Activated naive CD4-positive, alpha-beta T cell treated with anti-CD3 and anti-CD28 coated beads, Interleukin-2, amount 50 U/mL, for 72 hours (primary cell): ENCODE data around the gene SLC22A23. TPM values are rescaled to one million over a fixed set of nuclear protein-coding genes. Genes with fewer than 3 reads are reported as not detected.
A peak's percentile ranks its signal among the peaks of the same experiment; 100 is the strongest.

Experiments used
- ATAC-seq, 2 donors: fragments of 150-1000 bp; cut with Tn5 transposase; 2 replicates each; pipeline ENCODE4 v1.10.0; 2021; ENCODE audit warnings: mild to moderate bottlenecking in 2 of 2, moderate library complexity in 2 of 2
- DNase-seq, 2 donors: peaks; one replicate each; pipeline ENCODE4 v3.0.0; 2021 to 2022; ENCODE audit warnings: low spot score in 2 of 2
- H3K27ac Mint-ChIP-seq, 2 donors: one replicate each; pipeline ENCODE4 v1.8.0; 2022; ENCODE audit warnings: mild to moderate bottlenecking in 2 of 2, mixed read lengths in 2 of 2
- H3K36me3 Mint-ChIP-seq, 2 donors: one replicate each; pipeline ENCODE4 v1.8.0; 2022; ENCODE audit warnings: mixed read lengths in 2 of 2
- H3K9me3 Mint-ChIP-seq, 2 donors: one replicate each; pipeline ENCODE4 v1.8.0; 2022; ENCODE audit warnings: mixed read lengths in 2 of 2
- total RNA-seq, 2 donors: library from RNA; stranded (reverse); gene quantifications; one replicate each; pipeline ENCODE4 v1.2.3, GENCODE V29; 2022

Gene SLC22A23
- total RNA-seq, 2 donors from 2014 or later: 0.27 to 0.72 TPM

DNA sequence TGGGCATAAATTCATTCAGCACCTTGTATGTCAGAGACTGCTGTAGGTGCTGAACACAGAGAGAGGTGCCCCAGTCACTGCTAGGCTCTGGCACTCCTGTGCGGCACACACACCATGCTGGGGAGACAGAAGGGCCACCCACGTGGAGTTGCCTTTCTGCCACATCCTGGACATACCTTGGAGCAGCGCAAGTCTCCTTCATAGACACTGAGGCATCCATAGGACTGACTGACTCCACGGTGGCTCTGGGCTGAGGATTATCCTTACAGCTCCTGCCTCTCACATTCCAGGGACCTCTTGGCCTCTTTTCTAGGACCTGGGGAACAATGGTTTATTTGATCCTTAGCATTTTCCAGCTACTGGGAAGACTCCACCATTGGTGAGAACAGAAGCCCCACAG, 26.0 kb upstream of the SLC22A23 start:
- no peak overlapping the region for H3K27ac Mint-ChIP-seq
- H3K9me3 Mint-ChIP-seq: peaks cover 14 to 16% of the 10 kb centered on the region in 2 donors
- DNase-seq (no peak), ATAC-seq (no peak)
- peaks cover 16% of the 10 kb centered on the region in 2 donors for H3K36me3 Mint-ChIP-seq

DNA sequence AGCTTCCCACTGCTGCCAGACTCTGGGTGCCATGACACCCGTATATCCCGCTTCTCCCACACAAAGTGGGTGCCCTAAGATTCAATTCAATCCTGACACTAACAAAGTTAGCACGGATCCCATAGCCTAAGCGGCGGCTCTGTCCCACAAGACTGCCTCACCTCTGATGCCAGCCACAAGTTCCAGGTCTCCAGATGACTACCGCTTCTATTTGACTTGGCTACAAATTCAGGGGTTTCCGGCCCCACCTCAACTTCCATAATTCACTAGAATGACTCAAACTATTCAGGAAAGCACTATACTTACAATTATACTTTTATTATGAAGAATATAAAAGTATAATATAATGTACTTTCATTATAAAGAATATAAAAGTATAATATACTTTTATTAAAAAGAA, 24.8 kb upstream of the SLC22A23 start:
- ATAC-seq: no peak
- H3K36me3 Mint-ChIP-seq: peaks cover 16% of the 10 kb centered on the region in 2 donors
- peaks cover 14 to 16% of the 10 kb centered on the region in 2 donors for H3K9me3 Mint-ChIP-seq
- H3K27ac Mint-ChIP-seq: no peak overlapping the region
- DNase-seq: no peak

DNA sequence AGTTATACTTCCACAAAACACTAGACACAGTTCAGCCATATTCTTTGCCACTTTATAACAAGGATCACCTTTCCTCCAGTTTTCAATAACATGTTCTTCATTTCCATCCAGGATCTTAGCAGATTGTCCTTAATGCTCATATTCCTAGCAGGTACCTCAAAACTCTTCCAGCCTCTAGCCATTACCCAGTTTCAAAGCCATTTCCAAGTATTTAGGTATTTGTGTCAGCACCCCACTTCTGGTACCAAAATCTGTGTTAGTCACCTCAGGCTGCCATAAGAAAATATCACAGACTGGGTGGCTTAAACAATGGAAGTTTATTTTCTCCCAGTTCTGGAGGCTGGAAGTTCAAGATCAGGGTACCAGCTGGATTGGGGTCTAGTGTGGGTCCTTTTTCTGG, 23.2 kb upstream of the SLC22A23 start:
- Mint-ChIP-seq H3K9me3 (peaks cover 14 to 16% of the 10 kb centered on the region in 2 donors), H3K36me3 (peaks cover 16% of the 10 kb centered on the region in 2 donors), H3K27ac (no peak overlapping the region)
- DNase-seq (no peak), ATAC-seq (no peak)

DNA sequence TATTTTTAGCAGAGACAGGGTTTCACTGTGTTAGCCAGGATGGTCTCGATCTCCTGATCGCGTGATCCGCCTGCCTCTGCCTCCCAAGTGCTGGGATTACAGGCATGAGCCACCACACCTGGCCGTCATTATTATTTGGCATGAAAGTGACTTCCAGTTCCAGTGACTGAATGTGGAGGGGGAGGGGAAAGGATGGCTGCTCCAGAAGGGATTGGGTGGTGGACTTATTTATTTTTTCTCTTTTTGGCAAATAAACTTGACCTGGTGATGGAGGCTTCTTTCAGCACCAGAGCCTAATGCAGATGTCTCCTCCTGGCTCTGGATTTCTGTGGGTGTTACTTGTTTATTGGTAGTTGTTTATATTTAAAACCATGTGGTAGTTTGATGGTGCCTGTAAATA, 16.9 kb upstream of the SLC22A23 start:
- no peaks in the 10 kb centered on the region for H3K9me3 Mint-ChIP-seq
- no peak for ATAC-seq

DNA sequence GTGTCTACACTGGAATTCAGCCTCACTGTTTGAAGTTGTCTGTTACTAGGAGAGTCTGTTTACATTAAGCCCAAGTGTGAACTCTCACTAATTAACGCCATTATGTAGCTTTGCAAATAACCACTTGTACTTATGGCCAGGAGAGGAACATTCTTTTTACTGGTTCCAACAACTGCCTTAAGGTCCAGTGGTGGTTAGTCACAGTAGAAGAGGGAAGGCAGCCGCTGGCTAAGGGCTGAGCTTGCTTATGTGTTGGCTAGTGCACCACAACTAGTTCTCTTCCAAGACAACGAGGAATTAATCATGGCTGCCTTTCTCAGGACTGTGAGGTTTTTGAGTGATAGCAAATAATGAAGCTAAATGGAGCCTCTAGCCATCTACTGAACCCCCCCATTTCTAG, 14.9 kb upstream of the SLC22A23 start:
- DNase-seq (no peak), ATAC-seq (no peak)
- H3K36me3 Mint-ChIP-seq: no peaks in the 10 kb centered on the region
- no peak overlapping the region for H3K27ac Mint-ChIP-seq
- no peaks in the 10 kb centered on the region for H3K9me3 Mint-ChIP-seq

More for the DNA sequence above, 16.9 kb upstream of the SLC22A23 start:
- Mint-ChIP-seq H3K36me3 (no peaks in the 10 kb centered on the region), H3K27ac (no peak overlapping the region)
- no peak for DNase-seq

DNA sequence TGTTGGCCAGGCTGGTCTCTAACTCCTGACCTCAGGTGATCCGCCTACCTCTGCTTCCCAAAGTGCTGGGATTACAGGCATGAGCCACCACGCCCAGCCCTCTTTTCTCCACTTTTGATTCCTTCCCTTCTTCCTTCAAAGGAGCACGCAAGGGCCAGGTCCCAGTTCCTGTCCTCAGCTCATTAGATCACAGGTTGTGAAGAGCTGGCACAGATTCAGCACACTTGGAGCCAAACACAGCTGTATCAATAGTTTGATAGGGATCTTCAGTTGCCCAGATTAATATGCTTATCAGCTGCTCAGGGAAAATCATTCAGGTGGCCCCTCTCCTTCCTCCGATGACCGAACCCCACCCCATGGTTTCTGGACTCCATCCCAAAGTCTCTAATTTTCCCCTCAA, 14.4 kb upstream of the SLC22A23 start:
- ATAC-seq (no peak), DNase-seq (no peak)
- H3K27ac Mint-ChIP-seq: no peak overlapping the region
- H3K36me3 Mint-ChIP-seq: no peaks in the 10 kb centered on the region
- no peaks in the 10 kb centered on the region for H3K9me3 Mint-ChIP-seq

DNA sequence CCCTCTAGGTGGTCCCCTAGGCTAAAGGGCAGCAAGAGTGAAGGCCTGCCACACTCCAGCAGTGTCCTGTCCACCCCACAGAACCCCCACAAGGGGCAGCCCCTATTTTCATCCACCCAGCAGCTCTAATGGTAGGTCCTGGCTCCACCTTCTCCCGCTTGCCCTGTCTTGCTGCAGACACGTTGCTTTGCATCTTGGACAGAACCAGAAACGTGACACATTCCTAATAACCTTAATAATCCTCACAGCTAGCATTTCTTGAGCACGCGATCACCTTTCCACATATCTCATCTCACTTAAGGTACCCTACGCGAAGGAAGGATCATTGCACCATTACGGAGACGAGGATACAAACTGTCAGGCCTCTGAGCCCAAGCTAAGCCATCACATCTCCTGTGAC, 11.7 kb upstream of the SLC22A23 start:
- Mint-ChIP-seq H3K36me3 (no peaks in the 10 kb centered on the region), H3K9me3 (no peaks in the 10 kb centered on the region), H3K27ac (no peak overlapping the region)
- no peak for ATAC-seq
- no peak for DNase-seq

DNA sequence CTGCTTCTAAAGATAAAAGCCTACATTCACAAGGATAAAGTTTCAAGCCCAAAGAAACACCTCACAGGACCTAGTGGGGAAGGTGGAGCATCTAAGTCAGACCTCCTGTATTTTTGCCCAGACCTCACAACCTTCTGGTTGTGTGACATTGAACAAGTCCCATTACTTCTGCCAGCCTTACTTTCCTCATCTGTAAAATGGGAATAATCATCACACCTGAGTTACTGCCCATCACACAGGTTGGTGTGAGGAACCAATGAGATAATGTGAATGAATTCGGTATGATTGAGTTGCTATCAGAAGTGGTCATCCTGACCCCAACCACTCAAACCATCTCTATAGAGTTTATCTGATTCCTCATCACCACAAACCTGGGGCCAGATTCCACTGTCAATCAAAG, 11.1 kb upstream of the SLC22A23 start:
- no peak for DNase-seq
- H3K9me3 Mint-ChIP-seq: no peaks in the 10 kb centered on the region
- no peak overlapping the region for H3K27ac Mint-ChIP-seq
- ATAC-seq: no peak
- no peaks in the 10 kb centered on the region for H3K36me3 Mint-ChIP-seq

DNA sequence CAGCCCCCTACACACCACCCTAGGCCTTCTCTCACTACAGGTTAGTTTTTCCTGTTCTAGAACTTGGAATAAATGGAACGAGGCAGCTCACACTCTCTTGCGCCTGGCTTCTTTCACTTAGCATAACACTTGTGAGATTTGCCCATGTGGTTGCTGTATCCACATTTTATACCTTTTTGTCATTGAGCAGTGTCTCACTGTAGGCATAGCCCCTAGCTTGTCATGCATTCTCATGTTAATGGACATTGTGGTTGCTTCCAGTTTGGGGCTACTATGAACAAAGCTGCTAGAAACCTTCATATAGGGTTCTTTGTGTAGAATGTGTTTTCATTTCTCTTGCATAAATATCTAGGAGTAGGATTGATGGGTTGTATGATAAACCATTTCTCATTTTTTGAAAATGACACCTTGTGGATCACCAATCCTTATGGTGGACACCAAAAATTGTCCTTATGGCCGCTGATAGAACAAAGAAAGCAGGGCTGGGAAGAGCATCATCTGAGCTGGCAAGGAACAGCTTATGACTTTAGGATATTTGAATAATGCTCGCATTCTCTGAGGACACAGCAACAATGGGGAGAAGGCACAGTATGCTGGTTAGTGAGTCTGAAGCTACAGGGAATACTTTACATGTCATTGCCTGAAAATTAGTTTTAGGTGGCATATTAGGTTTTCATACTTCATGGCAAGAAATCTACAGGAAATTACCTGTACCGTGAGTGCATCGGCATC, 9.8 kb upstream of the SLC22A23 start:
- no peak for ATAC-seq
- Mint-ChIP-seq H3K27ac (no peak overlapping the region), H3K36me3 (no peaks in the 10 kb centered on the region), H3K9me3 (no peaks in the 10 kb centered on the region)
- no peak for DNase-seq

DNA sequence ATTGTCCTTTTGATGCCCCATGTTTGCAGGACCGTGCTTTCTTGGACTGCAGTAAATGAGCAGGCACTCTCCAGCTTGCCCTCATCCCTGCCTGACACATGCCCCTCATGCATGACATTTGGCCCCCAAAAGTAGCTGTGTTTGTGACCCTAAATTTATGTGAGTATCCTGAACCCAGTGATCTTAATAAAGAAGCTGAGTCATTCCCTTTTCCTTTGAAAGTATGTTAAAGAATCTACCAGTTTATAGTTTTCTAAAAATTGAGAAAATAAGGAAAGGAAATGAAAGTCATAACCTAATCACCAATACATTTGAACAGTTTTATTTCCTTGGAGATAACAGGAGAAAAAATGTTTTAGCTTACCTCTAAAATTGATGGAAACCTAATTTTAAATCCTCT, 3.4 kb upstream of the SLC22A23 start:
- H3K27ac Mint-ChIP-seq: no peak overlapping the region
- H3K36me3 Mint-ChIP-seq: no peaks in the 10 kb centered on the region
- DNase-seq (no peak), ATAC-seq (no peak)
- H3K9me3 Mint-ChIP-seq: no peaks in the 10 kb centered on the region

DNA sequence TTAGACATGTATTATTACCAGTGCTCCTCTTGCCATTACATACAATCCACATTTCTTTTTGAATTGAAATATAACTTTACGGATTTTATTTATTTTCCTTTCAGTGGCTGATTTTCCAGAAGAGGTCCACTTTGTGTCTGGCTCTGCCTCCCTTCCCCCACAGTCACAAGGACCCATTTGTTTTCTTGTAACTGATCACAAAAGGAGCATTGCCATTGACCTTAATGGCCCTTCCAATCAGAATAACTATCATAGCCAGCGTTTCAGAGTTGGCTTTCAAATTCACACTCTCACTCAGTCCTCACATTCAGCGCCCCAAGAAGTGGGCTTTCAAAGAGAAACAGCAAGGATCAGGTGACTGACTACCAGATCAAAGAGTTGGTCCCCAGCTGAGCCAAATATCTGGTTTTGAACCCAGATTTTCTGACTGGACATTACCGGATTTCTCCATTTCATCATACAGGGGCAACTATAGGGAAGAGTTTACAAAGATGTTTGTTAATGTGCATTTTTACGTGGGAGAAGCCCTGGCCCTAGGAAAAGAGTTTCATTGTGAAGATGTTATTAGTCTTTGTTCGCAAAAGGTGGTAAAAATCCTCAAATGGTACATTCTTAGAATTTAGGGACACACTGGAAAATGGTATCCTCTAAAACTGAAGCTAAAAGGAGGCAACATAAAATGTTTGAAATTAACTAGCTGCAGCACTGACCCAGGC, 2.0 kb upstream of the SLC22A23 start:
- Mint-ChIP-seq H3K36me3 (no peaks in the 10 kb centered on the region), H3K27ac (no peak overlapping the region), H3K9me3 (no peaks in the 10 kb centered on the region)
- no peak for DNase-seq
- ATAC-seq: no peak

DNA sequence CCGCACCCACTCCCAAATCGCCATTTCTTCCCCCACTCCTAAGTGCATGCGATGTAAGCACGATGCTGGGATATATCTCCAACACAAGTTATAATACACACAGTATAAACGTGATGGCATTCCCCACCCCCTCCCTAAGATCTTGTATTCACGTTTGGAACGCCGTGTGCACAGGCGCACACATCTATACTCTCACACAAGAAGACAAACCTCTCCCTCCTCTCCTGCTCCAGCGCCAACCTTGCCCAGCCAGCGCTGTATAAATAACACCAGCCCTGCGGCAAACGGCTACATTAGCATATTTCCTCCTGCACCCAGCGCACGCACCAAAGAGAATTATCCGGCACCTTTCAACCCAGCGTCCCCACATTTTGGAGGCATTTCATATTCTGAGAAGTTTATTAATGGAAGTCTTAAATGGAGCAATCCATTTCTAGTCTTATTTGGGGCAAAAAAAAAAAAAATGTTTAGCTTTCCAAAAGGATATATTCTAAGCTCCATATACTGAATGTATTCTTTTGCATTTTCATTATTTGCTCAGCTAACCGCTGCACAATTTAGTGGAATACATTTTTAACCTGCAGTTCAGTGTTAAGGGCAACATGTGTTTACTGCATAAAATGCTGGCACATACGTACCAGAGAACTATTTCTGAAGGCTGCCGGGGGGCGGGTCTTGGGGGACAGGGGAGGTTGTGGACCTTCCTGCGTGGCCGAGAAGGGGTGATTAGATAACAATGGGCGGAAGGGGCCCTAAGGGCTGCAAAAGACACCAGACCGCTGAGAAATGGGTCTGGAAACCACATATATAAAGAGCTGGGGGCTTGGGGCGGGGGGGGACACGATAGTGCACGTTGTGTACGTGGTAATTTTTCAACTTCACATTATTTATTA, 1.1 kb upstream of the SLC22A23 start:
- H3K27ac Mint-ChIP-seq: no peak overlapping the region
- DNase-seq: peak in 1 of 2 donors; percentile 15
- H3K9me3 Mint-ChIP-seq: no peaks in the 10 kb centered on the region
- no peaks in the 10 kb centered on the region for H3K36me3 Mint-ChIP-seq
- no peak for ATAC-seq

DNA sequence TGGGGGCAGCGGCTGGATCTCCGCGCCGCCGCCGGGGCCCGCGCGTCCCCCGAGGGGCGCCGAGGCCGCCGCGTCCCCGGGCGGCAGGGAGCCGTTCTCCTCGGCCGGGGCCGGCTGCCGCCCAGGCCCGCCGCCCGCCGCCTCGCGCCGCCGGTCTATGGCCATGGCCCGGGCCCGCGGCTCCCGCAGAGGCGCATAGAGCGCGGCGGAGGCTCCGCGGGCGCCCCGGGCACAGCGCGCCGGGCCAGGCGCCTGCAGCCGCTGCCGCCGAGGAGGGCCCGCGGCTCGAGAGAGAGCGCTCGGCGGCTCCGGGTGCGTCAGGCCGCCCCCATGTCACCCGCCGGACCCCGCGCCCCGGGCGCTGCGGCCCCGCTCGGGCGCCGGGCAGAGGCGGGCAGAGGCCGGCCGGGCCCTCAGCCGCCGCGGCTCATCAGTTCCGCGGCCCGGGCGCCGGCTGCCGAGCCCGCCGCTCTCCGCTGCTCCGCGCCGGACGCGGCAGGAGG, 404 bp downstream of the SLC22A23 start:
- H3K36me3 Mint-ChIP-seq: no peaks in the 10 kb centered on the region
- no peak overlapping the region for H3K27ac Mint-ChIP-seq
- DNase-seq: peak in 1 of 2 donors; percentile 22

DNA sequence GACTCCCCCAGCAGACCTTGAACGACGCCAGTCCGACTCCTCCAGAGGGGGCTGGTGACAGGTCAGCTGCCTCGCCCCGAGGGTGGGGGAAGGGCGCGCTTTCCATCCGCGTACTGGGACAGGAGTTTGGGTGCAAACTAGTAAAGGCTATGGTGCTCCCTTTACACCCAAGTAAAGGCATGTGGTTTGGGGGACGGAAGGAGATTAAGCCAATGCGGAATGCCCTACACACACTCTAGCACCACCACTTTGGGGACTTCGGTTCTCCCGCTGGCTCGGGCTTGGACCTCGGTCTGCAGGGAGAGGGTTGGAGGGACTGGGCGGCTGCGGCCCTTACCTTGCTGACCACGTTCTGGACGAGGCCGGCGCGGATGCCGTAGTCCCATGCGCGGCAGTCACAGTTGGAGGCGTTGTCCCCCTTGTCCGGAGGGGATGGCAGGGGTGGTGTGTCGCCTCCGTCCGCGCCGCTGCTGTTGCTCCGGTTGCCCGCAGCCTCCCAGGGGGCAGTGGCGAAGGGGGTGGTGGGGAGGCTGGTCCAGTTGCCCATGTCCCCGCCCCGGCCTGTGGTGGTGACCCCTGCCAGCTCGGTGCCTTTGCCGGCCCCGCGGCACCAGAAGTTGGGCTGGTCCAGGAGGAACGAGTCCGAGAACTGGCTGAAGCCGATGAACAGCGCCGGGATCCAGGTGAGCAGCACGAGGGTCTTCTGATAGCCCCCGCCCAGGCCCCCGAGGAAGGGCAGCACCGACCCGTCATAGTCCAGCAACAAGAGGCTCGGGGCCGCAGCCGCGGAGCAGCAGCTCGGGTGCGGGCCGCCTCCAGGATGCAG, 1.1 kb downstream of the SLC22A23 start:
- peak in 1 of 2 donors; percentile 22 for DNase-seq
- Mint-ChIP-seq H3K9me3 (no peaks in the 10 kb centered on the region), H3K36me3 (no peaks in the 10 kb centered on the region), H3K27ac (no peak overlapping the region)
- peak in 1 of 2 donors; percentile 15 for ATAC-seq

More for the DNA sequence above, 404 bp downstream of the SLC22A23 start:
- peak; percentile 40 to 54 for ATAC-seq
- H3K9me3 Mint-ChIP-seq: no peaks in the 10 kb centered on the region

DNA sequence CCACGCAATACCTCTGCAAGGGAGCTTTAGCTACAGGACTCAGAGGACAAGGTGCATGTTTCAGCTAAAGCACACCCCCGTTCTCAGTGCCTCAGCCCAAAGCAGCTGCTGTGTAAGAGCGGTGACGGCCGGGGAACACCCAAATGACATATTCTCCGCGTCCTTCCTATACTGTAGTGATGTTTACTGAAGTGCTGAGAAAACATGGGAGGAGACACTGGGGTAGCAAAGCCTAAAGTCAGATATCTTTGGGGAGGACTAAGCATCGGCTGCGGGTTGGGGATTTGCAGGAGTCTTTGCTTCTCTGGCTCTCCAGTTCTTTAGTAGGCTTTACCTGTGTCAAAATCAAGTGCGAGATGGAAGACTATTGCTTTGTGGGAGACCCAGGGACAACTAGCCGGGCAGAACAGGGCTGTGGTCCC, 1.7 kb downstream of the SLC22A23 start:
- H3K36me3 Mint-ChIP-seq: no peaks in the 10 kb centered on the region
- no peak overlapping the region for H3K27ac Mint-ChIP-seq
- H3K9me3 Mint-ChIP-seq: no peaks in the 10 kb centered on the region
- ATAC-seq (peak; percentile 50 to 55), DNase-seq (peak in 1 of 2 donors; percentile 28)
